Upper lobe of left lung (tissue), 4 donors: ENCODE measurements around the gene EVC.

Experiments
- CTCF ChIP-seq, 6 experiments: fragments of 450-650 bp in 4 of 6; fragments of 200-600 bp in 2 of 6; sonication (generic) in 2 of 6; IDR thresholded peaks; one replicate each; pipeline ENCODE4 v1.5.1; 2016 to 2019; ENCODE audit warnings: antibody characterized with exemption in 6 of 6
- POLR2AphosphoS5 ChIP-seq, 2 donors: sonication (generic); formaldehyde crosslinking; IDR thresholded peaks; one replicate each; pipeline ENCODE4 v1.5.1; 2017; ENCODE audit warnings: antibody characterized with exemption in 2 of 2

- TF ChIP-seq CTCF (IDR thresholded peaks at IDR 0.05) = no peak
- TF ChIP-seq POLR2AphosphoS5 (IDR thresholded peaks at IDR 0.05) = no peak
Measured at GRCh38 chr4:5704276-5704675, 6.7 kb upstream of the EVC start.
